ENCODE measurements around the gene PDCD10. TPM values are rescaled to one million over a fixed set of nuclear protein-coding genes. Genes with fewer than 3 reads are reported as not detected.

PDCD10 gene
- total and polyA plus RNA-seq, 8 donors = 45.0 to 65.7 (median 58.0) TPM

DNA sequence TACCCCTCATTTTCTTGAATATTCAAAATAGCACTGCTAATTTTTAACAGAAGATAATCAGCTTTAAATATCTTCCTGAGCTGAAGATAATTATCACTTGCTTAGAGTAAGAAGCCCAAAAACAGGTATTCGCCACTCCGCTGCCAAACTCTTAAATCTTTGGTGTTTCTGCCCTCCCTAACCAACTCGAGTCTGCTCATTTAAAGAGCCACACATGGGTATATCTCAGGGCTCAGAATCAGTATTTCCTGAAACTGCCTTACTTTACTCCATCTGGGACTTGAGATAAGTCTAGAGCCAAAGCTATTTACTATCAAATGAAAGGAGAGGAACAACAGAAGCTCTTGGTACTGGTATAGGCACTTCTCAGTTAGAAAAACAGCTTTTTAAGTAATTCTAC lies 10.8 kb downstream of the PDCD10 start:
- DNase-seq (no peak), ATAC-seq (no peak)
- Histone ChIP-seq H3K9me3 (no peaks in the 10 kb centered on the region), H3K4me3 (no peak overlapping the region), H3K27me3 (no peaks in the 10 kb centered on the region), H3K36me3 (peaks cover 0 to 14% of the 10 kb centered on the region in 2 donors), H3K4me1 (peaks cover 0 to 14% of the 10 kb centered on the region in 2 donors), H3K27ac (no peak overlapping the region)
- TF ChIP-seq, protein P1, sequence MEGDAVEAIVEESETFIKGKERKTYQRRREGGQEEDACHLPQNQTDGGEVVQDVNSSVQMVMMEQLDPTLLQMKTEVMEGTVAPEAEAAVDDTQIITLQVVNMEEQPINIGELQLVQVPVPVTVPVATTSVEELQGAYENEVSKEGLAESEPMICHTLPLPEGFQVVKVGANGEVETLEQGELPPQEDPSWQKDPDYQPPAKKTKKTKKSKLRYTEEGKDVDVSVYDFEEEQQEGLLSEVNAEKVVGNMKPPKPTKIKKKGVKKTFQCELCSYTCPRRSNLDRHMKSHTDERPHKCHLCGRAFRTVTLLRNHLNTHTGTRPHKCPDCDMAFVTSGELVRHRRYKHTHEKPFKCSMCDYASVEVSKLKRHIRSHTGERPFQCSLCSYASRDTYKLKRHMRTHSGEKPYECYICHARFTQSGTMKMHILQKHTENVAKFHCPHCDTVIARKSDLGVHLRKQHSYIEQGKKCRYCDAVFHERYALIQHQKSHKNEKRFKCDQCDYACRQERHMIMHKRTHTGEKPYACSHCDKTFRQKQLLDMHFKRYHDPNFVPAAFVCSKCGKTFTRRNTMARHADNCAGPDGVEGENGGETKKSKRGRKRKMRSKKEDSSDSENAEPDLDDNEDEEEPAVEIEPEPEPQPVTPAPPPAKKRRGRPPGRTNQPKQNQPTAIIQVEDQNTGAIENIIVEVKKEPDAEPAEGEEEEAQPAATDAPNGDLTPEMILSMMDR (IDR thresholded peaks at IDR 0.05) = no peak
- intact Hi-C loops (cut with DNase I) = no loop called here

DNA sequence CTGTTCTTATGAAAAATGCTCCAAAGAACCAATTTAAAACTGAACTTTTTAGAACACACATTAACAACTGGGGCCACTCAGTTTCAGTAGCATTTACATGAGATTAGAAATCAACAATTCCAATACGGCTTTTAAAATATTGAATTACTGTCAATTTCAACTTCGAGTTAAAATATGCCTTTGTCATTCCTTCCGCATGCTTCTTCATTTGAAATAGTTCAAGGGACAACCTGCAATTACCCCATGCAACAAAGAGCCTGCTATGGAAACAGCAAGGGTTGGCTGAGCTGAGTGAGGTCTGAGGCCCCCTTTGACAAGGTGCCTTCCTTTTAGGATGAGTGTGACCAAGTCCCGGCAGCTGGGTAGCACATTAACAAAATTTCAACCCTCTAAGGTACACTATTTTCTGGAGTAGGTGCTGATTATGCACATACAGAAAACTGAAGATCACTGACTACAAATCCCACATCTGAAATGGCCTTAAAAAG lies 11.6 kb downstream of the PDCD10 start:
- TF ChIP-seq, protein P1 (IDR thresholded peaks at IDR 0.05) = no peak
- DNase-seq = no peak
- no peaks in the 10 kb centered on the region for H3K27me3 ChIP-seq
- peaks cover 6 to 22% of the 10 kb centered on the region in 2 donors for H3K36me3 ChIP-seq
- H3K4me3 ChIP-seq = no peak overlapping the region
- intact Hi-C loops (cut with DNase I) = no loop called here
- peaks cover 0 to 6% of the 10 kb centered on the region in 2 donors for H3K4me1 ChIP-seq
- no peaks in the 10 kb centered on the region for H3K9me3 ChIP-seq
- no peak for ATAC-seq
- H3K27ac ChIP-seq = no peak overlapping the region

- DNase-seq (no peak), ATAC-seq (no peak)
- no peaks in the 10 kb centered on the region for H3K27me3 ChIP-seq
- no peaks in the 10 kb centered on the region for H3K4me1 ChIP-seq
- no peak overlapping the region for H3K27ac ChIP-seq
- H3K9me3 ChIP-seq = no peaks in the 10 kb centered on the region
- intact Hi-C loops (cut with DNase I) = no loop called here
- no peak overlapping the region for H3K4me3 ChIP-seq
- peaks cover 6 to 42% of the 10 kb centered on the region in 2 donors for H3K36me3 ChIP-seq
- TF ChIP-seq, protein P1 (IDR thresholded peaks at IDR 0.05) = no peak
Measured at GRCh38 chr3:167718582-167718981, 16.1 kb downstream of the PDCD10 start.

DNA sequence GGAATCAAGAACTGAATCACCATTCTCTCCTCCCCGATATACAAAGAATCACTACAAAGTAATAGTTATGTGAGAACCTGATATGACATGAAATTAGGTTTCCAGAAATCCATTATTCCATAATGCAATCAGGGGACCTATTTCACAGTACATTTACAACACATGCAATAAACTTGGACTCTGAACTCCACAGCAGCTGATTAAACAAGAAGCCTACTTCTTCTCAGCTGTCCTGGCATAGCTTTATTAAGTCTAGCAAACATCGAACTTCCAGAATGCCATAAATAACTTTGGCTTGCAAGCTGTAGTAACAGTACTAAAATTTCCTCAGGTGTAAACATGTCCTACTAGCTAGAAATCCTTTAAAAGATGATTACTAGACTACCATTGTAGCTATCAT lies 17.8 kb downstream of the PDCD10 start:
- TF ChIP-seq, protein P1 (IDR thresholded peaks at IDR 0.05) = no peak
- ATAC-seq (no peak), DNase-seq (no peak)
- intact Hi-C loops (cut with DNase I) = no loop called here
- Histone ChIP-seq H3K36me3 (peaks cover 6 to 42% of the 10 kb centered on the region in 2 donors), H3K4me3 (no peak overlapping the region), H3K27ac (no peak overlapping the region), H3K27me3 (no peaks in the 10 kb centered on the region), H3K4me1 (no peaks in the 10 kb centered on the region), H3K9me3 (no peaks in the 10 kb centered on the region)

- H3K9me3 ChIP-seq = no peaks in the 10 kb centered on the region
- no peak overlapping the region for H3K4me3 ChIP-seq
- intact Hi-C loops (cut with DNase I) = no loop called here
- no peak for ATAC-seq
- no peaks in the 10 kb centered on the region for H3K4me1 ChIP-seq
- peaks cover 6 to 48% of the 10 kb centered on the region in 2 donors for H3K36me3 ChIP-seq
- no peak for DNase-seq
- no peak overlapping the region for H3K27ac ChIP-seq
- no peaks in the 10 kb centered on the region for H3K27me3 ChIP-seq
- TF ChIP-seq, protein P1 (IDR thresholded peaks at IDR 0.05) = no peak
Measured at GRCh38 chr3:167714871-167715270, 19.8 kb downstream of the PDCD10 start.
